Measurements from ENCODE around the gene CRACR2A. TPM values are rescaled to one million over a fixed set of nuclear protein-coding genes. Genes with fewer than 3 reads are reported as not detected.
A peak's percentile ranks its signal among the peaks of the same experiment; 100 is the strongest.

The CRACR2A gene, protein sequence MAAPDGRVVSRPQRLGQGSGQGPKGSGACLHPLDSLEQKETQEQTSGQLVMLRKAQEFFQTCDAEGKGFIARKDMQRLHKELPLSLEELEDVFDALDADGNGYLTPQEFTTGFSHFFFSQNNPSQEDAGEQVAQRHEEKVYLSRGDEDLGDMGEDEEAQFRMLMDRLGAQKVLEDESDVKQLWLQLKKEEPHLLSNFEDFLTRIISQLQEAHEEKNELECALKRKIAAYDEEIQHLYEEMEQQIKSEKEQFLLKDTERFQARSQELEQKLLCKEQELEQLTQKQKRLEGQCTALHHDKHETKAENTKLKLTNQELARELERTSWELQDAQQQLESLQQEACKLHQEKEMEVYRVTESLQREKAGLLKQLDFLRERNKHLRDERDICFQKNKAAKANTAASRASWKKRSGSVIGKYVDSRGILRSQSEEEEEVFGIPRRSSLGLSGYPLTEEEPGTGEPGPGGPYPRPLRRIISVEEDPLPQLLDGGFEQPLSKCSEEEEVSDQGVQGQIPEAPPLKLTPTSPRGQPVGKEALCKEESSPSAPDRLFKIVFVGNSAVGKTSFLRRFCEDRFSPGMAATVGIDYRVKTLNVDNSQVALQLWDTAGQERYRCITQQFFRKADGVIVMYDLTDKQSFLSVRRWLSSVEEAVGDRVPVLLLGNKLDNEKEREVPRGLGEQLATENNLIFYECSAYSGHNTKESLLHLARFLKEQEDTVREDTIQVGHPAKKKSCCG
- 1 to 10 TPM; 1.1 to 3.3 (median 2.8) TPM for total RNA-seq

DNA sequence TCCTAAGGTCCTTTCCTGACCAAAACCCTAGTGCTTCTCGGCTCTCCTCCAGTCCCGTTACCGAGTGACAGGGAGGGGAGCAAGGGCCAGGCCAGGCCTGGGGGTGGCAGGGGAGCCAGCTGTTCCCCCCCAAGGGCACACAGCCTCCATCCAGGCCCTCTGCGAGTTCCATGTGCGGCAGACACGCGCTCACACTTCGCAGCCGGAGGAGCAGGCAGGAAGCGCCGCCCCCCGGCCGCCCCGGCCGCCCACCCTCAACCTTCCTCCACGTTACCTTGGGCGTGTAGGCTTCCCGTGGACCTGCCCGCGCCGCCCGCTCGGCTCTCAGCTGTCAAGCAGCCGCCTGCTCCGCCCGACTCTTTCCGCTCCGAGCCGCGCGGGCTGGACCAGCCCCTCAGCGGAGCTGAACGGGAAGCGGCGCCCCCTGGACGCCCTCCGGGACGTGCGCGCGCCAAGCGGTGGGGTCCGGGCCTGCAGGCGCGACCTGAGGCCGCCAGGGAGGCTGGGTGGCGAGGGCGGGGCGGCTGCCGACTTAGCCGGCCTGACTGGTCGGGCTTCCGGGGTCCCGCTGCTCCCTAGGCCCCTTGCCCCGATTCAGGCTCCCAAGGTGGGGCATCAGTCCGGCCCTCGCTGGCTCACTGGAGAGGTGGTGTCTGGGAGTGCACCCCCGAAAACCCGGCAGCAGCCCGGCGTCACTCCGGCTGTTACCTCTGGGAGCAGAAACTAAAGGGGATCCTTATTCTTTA, at the start of gene CRACR2A:
CRACR2A (minus strand) TSS at position 369 of the 746 bp plus-strand sequence. CDS start 56,110 bp downstream, outside the sequence.
- H3K27me3 ChIP-seq: peaks cover 0 to 29% (median 3%) of the 10 kb centered on the region in 4 donors
- WGBS: 9% methylated on average over 32 of the region's 62 CpGs
- peak within 1 kb of the TSS; percentile 55 to 60 (median 56) for H3K4me3 ChIP-seq
- H3K9me3 ChIP-seq: no peaks in the 10 kb centered on the region
- peak within 1 kb of the TSS; percentile 61 to 84 (median 78) for H3K27ac ChIP-seq (replicated peaks in 1 of 4)
- intact Hi-C loops (cut with DNase I): no loop called here
- H3K36me3 ChIP-seq: no peaks in the 10 kb centered on the region
- no peak for TF ChIP-seq POLR2A (IDR thresholded peaks at IDR 0.05; ENCODE audit: low read depth)
- TF ChIP-seq, protein P1, sequence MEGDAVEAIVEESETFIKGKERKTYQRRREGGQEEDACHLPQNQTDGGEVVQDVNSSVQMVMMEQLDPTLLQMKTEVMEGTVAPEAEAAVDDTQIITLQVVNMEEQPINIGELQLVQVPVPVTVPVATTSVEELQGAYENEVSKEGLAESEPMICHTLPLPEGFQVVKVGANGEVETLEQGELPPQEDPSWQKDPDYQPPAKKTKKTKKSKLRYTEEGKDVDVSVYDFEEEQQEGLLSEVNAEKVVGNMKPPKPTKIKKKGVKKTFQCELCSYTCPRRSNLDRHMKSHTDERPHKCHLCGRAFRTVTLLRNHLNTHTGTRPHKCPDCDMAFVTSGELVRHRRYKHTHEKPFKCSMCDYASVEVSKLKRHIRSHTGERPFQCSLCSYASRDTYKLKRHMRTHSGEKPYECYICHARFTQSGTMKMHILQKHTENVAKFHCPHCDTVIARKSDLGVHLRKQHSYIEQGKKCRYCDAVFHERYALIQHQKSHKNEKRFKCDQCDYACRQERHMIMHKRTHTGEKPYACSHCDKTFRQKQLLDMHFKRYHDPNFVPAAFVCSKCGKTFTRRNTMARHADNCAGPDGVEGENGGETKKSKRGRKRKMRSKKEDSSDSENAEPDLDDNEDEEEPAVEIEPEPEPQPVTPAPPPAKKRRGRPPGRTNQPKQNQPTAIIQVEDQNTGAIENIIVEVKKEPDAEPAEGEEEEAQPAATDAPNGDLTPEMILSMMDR (IDR thresholded peaks at IDR 0.05): peak; percentile 34 to 59 (median 43)
- H3K4me1 ChIP-seq: peaks cover 20 to 25% (median 22%) of the 10 kb centered on the region in 4 donors
- DNase-seq (ENCODE audit: extremely low spot score): peak; percentile 91

DNA sequence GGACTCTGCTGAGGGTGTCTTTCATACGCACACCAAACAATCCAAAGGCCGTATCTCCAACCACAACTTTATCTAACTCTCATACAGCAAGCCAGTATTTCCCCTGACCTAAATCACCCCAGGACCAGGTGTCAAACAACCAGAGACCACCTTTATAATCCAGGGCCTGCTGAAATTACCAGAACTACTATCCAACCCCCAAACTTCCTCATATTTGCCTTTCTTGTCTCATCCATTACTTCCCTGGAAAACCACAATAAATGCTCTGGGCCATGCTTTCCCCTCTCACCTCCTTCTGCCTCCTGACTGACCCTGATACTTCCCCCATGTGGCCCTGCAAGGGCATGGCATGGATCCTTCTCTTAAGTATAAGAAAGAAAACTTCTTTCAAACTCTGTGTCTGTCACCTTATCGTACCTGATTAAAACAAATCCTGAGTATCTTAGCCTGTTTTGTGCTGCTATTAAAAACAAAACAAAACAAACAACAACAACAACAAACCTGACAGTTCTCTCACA, 44.7 kb upstream of the CRACR2A start:
- H3K9me3 ChIP-seq: no peaks in the 10 kb centered on the region
- no peaks in the 10 kb centered on the region for H3K4me1 ChIP-seq
- H3K4me3 ChIP-seq: no peak overlapping the region
- no peak for DNase-seq (ENCODE audit: extremely low spot score)
- intact Hi-C loops (cut with DNase I): no loop called here
- H3K27ac ChIP-seq (replicated peaks in 1 of 4): no peak overlapping the region
- H3K27me3 ChIP-seq: no peaks in the 10 kb centered on the region
- H3K36me3 ChIP-seq: peaks cover 0 to 7% (median 3%) of the 10 kb centered on the region in 4 donors
- 87% methylated on average over 3 of the region's 3 CpGs for WGBS
- no peak for TF ChIP-seq POLR2A (IDR thresholded peaks at IDR 0.05; ENCODE audit: low read depth)
- TF ChIP-seq EP300 (IDR thresholded peaks at IDR 0.05): no peak
- TF ChIP-seq, protein P1 (IDR thresholded peaks at IDR 0.05): no peak
- no peak for TF ChIP-seq POLR2AphosphoS5 (IDR thresholded peaks at IDR 0.05)

DNA sequence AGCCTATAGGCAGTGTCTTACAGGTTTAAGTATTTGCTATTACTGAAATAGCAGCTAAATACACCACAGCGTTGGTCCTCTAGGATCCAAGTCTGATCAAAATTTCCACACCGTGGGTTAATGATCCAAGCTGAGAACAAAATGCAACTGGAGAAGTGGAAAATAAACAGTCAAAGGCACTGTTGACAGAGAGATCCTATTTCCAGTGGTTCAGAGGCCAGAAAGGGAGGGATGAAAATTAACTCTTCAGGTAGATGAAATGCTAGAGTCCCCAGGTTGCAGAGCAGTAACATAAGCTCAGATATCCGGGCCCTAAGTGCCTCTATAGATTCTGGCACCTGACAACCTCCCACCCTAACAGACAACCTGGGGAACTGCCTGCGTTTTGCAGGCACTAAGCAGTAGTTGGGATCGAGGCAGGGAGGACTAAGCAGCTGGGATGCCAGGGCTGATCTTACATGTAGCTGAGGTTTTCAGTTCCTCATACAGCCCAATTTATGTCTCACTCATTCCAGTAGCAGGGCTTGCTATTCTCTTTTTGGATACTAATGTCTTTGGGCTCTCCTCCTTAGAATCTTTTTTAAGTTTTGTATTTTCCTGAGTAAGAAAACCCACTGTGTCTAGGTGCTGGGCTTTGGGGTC, 42.7 kb upstream of the CRACR2A start:
- Histone ChIP-seq H3K36me3 (peaks cover 0 to 6% (median 2%) of the 10 kb centered on the region in 4 donors), H3K27ac (replicated peaks in 1 of 4) (no peak overlapping the region), H3K4me1 (no peaks in the 10 kb centered on the region), H3K9me3 (no peaks in the 10 kb centered on the region), H3K27me3 (no peaks in the 10 kb centered on the region), H3K4me3 (no peak overlapping the region)
- 74% methylated on average over 5 of the region's 5 CpGs for WGBS
- no peak for DNase-seq (ENCODE audit: extremely low spot score)
- TF ChIP-seq EP300 (IDR thresholded peaks at IDR 0.05) (no peak), POLR2A (IDR thresholded peaks at IDR 0.05; ENCODE audit: low read depth) (no peak), POLR2AphosphoS5 (IDR thresholded peaks at IDR 0.05) (no peak)
- TF ChIP-seq, protein P1 (IDR thresholded peaks at IDR 0.05): no peak
- intact Hi-C loops (cut with DNase I): no loop called here

DNA sequence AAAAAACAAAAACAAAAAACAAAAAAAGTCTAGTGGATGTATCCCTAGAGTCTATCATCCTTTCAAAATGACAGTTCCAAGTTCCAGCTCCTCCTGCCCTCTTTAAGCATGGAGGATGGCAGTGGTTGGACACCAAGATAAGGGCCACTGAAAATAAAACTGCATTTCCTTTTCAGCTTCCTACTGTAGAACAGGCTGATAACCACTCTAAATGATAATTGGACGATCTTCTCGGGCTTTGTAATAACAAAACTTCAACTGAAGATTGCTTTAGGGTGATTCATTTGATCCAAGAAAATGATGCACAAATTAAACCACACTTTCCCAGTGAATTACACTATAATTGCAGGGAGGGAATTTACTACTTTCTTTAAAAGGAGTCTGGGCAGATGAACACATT, 42.2 kb upstream of the CRACR2A start:
- H3K9me3 ChIP-seq: no peaks in the 10 kb centered on the region
- peaks cover 0 to 6% (median 2%) of the 10 kb centered on the region in 4 donors for H3K36me3 ChIP-seq
- no peaks in the 10 kb centered on the region for H3K4me1 ChIP-seq
- H3K4me3 ChIP-seq: no peak overlapping the region
- TF ChIP-seq POLR2A (IDR thresholded peaks at IDR 0.05; ENCODE audit: low read depth): no peak
- WGBS: 48% methylated on average over 2 of the region's 2 CpGs
- no peaks in the 10 kb centered on the region for H3K27me3 ChIP-seq
- H3K27ac ChIP-seq (replicated peaks in 1 of 4): no peak overlapping the region
- no peak for DNase-seq (ENCODE audit: extremely low spot score)
- intact Hi-C loops (cut with DNase I): no loop called here
